AG10803 (cell line): Measurements from ENCODE around the gene FBLIM1.

ENCODE experiments used
- DNase-seq: peaks from one replicate; pipeline ENCODE4 v3.0.0; 2010; ENCODE audit warnings: low read depth
- H3K4me3 ChIP-seq: 2 replicates; pipeline ENCODE4 v1.5.1; 2011; ENCODE audit warnings: mild to moderate bottlenecking, low read length, control low read depth
- TF ChIP-seq, protein P1 (sequence below): conservative IDR thresholded peaks from 2 replicates; pipeline ENCODE4 v1.5.1; 2011; ENCODE audit warnings: mild to moderate bottlenecking, low read length, control low read depth, inconsistent platforms

FBLIM1 gene

GRCh38 chr1:15788624-15789301 is 30.2 kb downstream of the FBLIM1 start:
- TF ChIP-seq, protein P1, sequence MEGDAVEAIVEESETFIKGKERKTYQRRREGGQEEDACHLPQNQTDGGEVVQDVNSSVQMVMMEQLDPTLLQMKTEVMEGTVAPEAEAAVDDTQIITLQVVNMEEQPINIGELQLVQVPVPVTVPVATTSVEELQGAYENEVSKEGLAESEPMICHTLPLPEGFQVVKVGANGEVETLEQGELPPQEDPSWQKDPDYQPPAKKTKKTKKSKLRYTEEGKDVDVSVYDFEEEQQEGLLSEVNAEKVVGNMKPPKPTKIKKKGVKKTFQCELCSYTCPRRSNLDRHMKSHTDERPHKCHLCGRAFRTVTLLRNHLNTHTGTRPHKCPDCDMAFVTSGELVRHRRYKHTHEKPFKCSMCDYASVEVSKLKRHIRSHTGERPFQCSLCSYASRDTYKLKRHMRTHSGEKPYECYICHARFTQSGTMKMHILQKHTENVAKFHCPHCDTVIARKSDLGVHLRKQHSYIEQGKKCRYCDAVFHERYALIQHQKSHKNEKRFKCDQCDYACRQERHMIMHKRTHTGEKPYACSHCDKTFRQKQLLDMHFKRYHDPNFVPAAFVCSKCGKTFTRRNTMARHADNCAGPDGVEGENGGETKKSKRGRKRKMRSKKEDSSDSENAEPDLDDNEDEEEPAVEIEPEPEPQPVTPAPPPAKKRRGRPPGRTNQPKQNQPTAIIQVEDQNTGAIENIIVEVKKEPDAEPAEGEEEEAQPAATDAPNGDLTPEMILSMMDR, result no peak
- H3K4me3 ChIP-seq, result no peak overlapping the region

GRCh38 chr1:15796086-15796462 is 37.5 kb downstream of the FBLIM1 start:
- no peak overlapping the region for H3K4me3 ChIP-seq
- DNase-seq, result no peak
- TF ChIP-seq, protein P1, result no peak

More at GRCh38 chr1:15788624-15789301, 30.2 kb downstream of the FBLIM1 start:
- DNase-seq, result peak; percentile 40

DNA sequence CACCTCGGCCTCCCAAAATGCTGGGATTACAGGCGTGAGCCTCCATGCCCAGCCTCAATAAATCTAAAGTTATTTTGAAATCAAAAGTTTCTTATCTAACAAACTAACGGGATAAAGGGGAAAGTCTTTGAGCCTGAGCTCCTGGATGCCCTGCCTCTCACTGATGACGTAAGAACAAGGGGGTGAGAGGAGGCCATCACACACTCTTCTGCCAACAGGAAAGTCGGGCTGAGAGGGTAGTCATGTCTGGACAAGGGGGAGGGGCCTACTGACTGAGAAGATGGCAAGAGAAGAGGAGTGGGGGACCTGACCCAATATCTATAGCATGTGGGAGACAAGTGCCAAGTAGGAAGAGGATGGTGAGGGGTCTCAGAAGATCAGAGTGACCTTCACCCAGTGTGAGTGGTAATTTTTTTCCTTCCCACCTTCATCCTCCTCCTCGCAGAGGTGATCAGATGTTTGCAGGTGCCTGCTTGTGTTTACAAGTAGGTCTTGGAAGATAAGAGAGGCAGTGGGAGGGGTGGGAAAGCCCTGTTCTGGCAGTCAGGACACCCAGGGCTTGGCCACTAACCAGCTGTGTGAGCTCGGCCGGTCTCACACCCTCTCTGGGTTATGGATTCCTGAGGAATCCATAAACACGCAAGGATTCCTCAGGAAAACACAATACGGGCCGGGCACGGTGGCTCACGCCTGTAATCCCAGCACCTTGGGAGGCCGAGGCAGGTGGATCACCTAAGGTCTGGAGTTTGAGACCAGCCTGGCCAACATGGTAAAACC is 39.2 kb downstream of the FBLIM1 start:
- TF ChIP-seq, protein P1, result no peak
- H3K4me3 ChIP-seq, result no peak overlapping the region
- DNase-seq, result peak; percentile 53

DNA sequence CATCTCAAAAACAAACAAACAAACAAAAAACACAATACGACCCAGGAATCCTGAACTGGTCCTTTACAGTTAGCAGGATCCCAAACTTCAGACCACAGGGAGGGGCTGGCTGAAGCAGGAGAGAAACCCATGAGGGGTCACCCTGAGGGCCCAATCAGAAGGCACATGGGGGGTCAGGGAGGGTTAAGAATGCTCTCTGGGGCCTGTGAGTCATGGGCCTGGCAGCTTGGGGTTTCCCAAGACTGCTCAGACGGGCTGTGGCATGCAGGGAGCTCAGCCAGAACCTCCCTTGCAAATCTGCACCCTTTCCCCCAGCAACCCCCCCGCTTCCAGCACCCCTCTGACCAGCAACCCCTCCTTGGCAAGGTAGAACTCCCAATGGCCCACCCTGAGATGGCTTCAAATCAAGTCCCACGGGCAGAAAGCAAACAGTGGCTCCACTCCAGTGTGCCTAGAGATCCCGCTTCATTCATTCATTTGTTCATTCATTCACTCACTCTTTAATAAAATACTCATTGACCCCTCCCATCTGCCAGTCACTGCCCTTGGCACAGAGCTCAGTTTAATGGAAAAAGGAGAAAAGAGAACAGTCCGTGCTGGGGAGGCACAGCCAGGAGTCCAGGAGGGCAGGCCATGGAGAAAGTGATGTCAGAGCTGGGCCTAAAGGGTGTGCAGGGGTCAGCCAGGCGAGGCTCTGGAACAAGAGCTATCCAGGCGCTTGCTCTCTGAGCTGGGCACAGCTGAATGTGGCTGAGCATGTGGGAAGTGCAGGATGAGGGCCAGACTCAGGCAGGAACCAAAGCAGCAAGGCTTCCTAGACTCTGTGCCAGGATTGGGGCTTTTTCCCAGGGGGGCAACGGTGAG is 40.6 kb downstream of the FBLIM1 start:
- peak; percentile 98 for DNase-seq
- TF ChIP-seq, protein P1, result no peak
- H3K4me3 ChIP-seq, result no peak overlapping the region

GRCh38 chr1:15799928-15800835 is 41.6 kb downstream of the FBLIM1 start:
- no peak overlapping the region for H3K4me3 ChIP-seq
- peak; percentile 60 for DNase-seq
- TF ChIP-seq, protein P1, result no peak

DNA sequence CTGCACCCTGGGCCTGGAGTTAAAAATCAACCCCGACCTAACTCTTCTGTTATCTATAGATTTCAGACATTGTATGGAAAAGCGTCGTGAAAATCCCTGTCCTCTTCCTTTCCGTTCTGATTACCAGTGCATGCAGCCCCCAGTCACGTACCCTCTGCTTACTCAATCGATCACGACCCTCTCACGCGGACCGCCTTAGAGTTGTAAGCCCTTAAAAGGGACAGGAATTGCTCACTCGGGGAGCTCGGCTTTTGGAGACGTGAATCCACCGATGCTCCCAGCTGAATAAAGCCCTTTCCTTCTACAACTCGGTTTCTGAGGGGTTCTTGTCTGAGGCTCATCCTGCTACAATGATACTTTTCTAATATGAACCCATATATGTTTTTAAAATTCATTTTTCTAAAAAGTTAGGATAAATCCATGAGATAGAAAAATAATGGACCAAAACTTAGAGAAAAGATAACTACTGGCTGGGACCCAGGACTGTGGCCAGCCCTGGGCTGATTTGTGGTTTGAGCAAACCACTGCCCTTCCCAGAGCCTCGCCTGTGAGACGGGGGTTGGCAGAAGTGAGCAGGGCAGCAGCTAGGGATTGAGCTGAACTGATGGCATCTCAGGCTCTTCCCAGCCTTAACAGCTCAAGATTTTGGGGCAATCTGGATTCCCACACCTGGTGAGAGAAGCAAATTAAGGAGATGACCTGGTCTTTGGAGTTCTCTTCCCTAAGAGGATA is 43.8 kb downstream of the FBLIM1 start:
- DNase-seq, result peak; percentile 59
- TF ChIP-seq, protein P1, result no peak
- H3K4me3 ChIP-seq, result no peak overlapping the region
